IMR-90 (cell line): ENCODE data around the gene MACC1. TPM values are rescaled to one million over a fixed set of nuclear protein-coding genes. Genes with fewer than 3 reads are reported as not detected.
"Not testable (repeated sequence)": the region's sequence is repeated elsewhere in the genome, so short reads cannot be mapped to it uniquely, and the experiment has no call there.

ENCODE experiments used
- ATAC-seq: fragments of 200-7000 bp; cut with Tn5 transposase; 2 replicates; pipeline ENCODE4 v1.9.1; 2020; ENCODE audit warnings: low read depth, mild to moderate bottlenecking, moderate library complexity
- BruUV-seq: library from RNA; stranded (reverse); fragments of 400-500 nt; replicated peaks from 2 replicates; lab custom pipeline; 2021; lab: Mats Ljungman, UMichigan
- CTCF ChIA-PET: fragments of 300-600 bp; formaldehyde crosslinking; extraction: SDS; loops from one replicate; lab custom pipeline; 2021; ENCODE audit warnings: antibody characterized with exemption; lab: Yijun Ruan, JAX
- POLR2A ChIA-PET: fragments of 300-600 bp; sonication (Branson Sonifier 250); formaldehyde crosslinking; loops from one replicate; lab custom pipeline; 2022; ENCODE audit warnings: antibody characterized with exemption; ENCODE audit not compliant: unreplicated experiment; lab: Charles Lee
- DNase-seq: peaks from one replicate; pipeline ENCODE4 v3.0.0; 2013
- H2AFZ ChIP-seq: replicated peaks from 2 replicates; pipeline ENCODE3; 2013; ENCODE audit warnings: low read length, mild to moderate bottlenecking; ENCODE audit not compliant: poor library complexity
- H2AK5ac ChIP-seq: 2 replicates; pipeline ENCODE4 v1.6.1; 2013; ENCODE audit warnings: low read depth, low read length, inconsistent platforms
- H2AK9ac ChIP-seq: replicated peaks from 2 replicates; pipeline ENCODE3; 2013; ENCODE audit warnings: mild to moderate bottlenecking, low read depth, low read length, moderate library complexity; ENCODE audit not compliant: poor library complexity
- H2BK120ac ChIP-seq: 2 replicates; pipeline ENCODE4 v1.6.1; 2013; ENCODE audit warnings: low read depth, low read length, inconsistent platforms
- H2BK15ac ChIP-seq: 3 replicates; pipeline ENCODE4 v1.6.1; 2013; ENCODE audit warnings: low read depth, low read length, inconsistent platforms
- H2BK20ac ChIP-seq: 2 replicates; pipeline ENCODE4 v1.6.1; 2013; ENCODE audit warnings: low read depth, mild to moderate bottlenecking, inconsistent platforms, low read length, moderate library complexity
- H2BK5ac ChIP-seq: 2 replicates; pipeline ENCODE4 v1.6.1; 2013; ENCODE audit warnings: mild to moderate bottlenecking, low read depth, low read length, inconsistent platforms; ENCODE audit not compliant: poor library complexity, severe bottlenecking
- H3K14ac ChIP-seq: replicated peaks from 2 replicates; pipeline ENCODE4 v1.6.1; 2013; ENCODE audit warnings: low read depth, low read length, inconsistent platforms
- H3K18ac ChIP-seq: 2 replicates; pipeline ENCODE4 v1.6.1; 2013; ENCODE audit warnings: low read depth, low read length, control low read depth
- H3K23ac ChIP-seq: 2 replicates; pipeline ENCODE4 v1.6.1; 2013; ENCODE audit warnings: low read depth, low read length, inconsistent platforms
- H3K27ac ChIP-seq: 2 replicates; pipeline ENCODE4 v1.5.1; 2013; ENCODE audit warnings: mild to moderate bottlenecking, control low read depth, low read length; ENCODE audit not compliant: insufficient read depth
- H3K27me3 ChIP-seq: 2 replicates; pipeline ENCODE4 v1.6.1; 2013; ENCODE audit warnings: low read length; ENCODE audit not compliant: control insufficient read depth, insufficient read depth
- H3K36me3 ChIP-seq: 2 replicates; pipeline ENCODE4 v1.6.1; 2013; ENCODE audit warnings: low read length, mixed read lengths; ENCODE audit not compliant: control insufficient read depth, insufficient read depth
- H3K4ac ChIP-seq: 2 replicates; pipeline ENCODE4 v1.6.1; 2013; ENCODE audit warnings: low read depth, low read length, inconsistent platforms
- H3K4me1 ChIP-seq: 2 replicates; pipeline ENCODE4 v1.6.1; 2013; ENCODE audit warnings: low read length, mixed read lengths; ENCODE audit not compliant: control insufficient read depth, insufficient read depth
- H3K4me2 ChIP-seq: 2 replicates; pipeline ENCODE4 v1.6.1; 2013; ENCODE audit warnings: low read depth, mild to moderate bottlenecking, control low read depth, low read length, moderate library complexity
- H3K4me3 ChIP-seq: 2 replicates; pipeline ENCODE4 v1.5.1; 2013; ENCODE audit warnings: low read depth, mild to moderate bottlenecking, control low read depth, low read length, moderate library complexity; ENCODE audit not compliant: insufficient read depth
- H3K56ac ChIP-seq: 2 replicates; pipeline ENCODE4 v1.6.1; 2013; ENCODE audit warnings: low read length, inconsistent platforms; ENCODE audit not compliant: insufficient read depth; ENCODE audit errors: extremely low read depth
- H3K79me1 ChIP-seq, 2 experiments: 2 replicates each; pipeline ENCODE4 v1.6.1; 2013; ENCODE audit warnings: low read length in 2 of 2, inconsistent platforms in 1 of 2, low read depth in 1 of 2
- H3K9ac ChIP-seq: 2 replicates; pipeline ENCODE4 v1.6.1; 2013; ENCODE audit warnings: low read depth, low read length, control low read depth
- H3K9me1 ChIP-seq: 2 replicates; pipeline ENCODE4 v1.6.1; 2013; ENCODE audit warnings: low read length, inconsistent platforms; ENCODE audit not compliant: insufficient read depth
- H3K9me3 ChIP-seq: 2 replicates; pipeline ENCODE4 v1.6.1; 2013; ENCODE audit warnings: low read length; ENCODE audit not compliant: control insufficient read depth, insufficient read depth
- H4K20me1 ChIP-seq: 2 replicates; pipeline ENCODE4 v1.6.1; 2013; ENCODE audit warnings: low read length, inconsistent platforms; ENCODE audit not compliant: insufficient read depth
- H4K5ac ChIP-seq: 2 replicates; pipeline ENCODE4 v1.6.1; 2013; ENCODE audit warnings: mild to moderate bottlenecking, low read depth, low read length, control low read depth
- H4K8ac ChIP-seq, 2 experiments: 2 replicates each; pipeline ENCODE4 v1.6.1; 2013; ENCODE audit warnings: low read depth in 2 of 2, low read length in 2 of 2, control low read depth in 1 of 2, inconsistent platforms in 1 of 2
- H4K91ac ChIP-seq: 2 replicates; pipeline ENCODE4 v1.6.1; 2013; ENCODE audit warnings: low read depth, low read length, inconsistent platforms; ENCODE audit not compliant: insufficient read depth
- WGBS, 2 experiments: methylation state at CpG; one replicate each; pipeline versions ENCODE4 v1.1.5 to v1.1.7; 2013; ENCODE audit warnings: missing lambda C conversion rate in 2 of 2; ENCODE audit not compliant: insufficient read length in 1 of 2; ENCODE audit errors: extremely low coverage in 2 of 2; 5-methylcytosine and 5-hydroxymethylcytosine counted together
- dilution Hi-C: fragments of 300-500 bp; cut with HindIII; formaldehyde crosslinking; loops from one replicate; pipeline ENCODE4 v1.14.3; 2018; ENCODE audit warnings: low sequenced_read_pairs; ENCODE audit not compliant: unreplicated experiment
- in situ Hi-C: fragments of 300-500 bp; cut with MboI; formaldehyde crosslinking; loops from 3 replicates; pipeline ENCODE4 v1.14.3; 2019; ENCODE audit warnings: low sequenced_read_pairs, inconsistent platforms, mixed read lengths
- intact Hi-C: fragments of 100-400 bp; cut with micrococcal nuclease; formaldehyde crosslinking; loops from 2 replicates; pipeline ENCODE4 v1.10.0; 2022
- polyA plus RNA-seq, 3 experiments: library from polyadenylated mRNA; depleted of rRNA; stranded (reverse); fragments of >200 nt; gene quantifications; 2 replicates each; pipeline ENCODE4 v1.2.3, GENCODE V29; 2012; ENCODE audit warnings: low replicate concordance in 1 of 3
- total RNA-seq: library from RNA; depleted of rRNA; stranded (reverse); fragments of >200 nt; gene quantifications from 2 replicates; pipeline ENCODE4 v1.2.3, GENCODE V29; 2012

Gene MACC1
- total and polyA plus RNA-seq, 2 of the 4 experiments (the other 2 are of a cell fraction) = under 0.01 TPM; not detected in 1

DNA sequence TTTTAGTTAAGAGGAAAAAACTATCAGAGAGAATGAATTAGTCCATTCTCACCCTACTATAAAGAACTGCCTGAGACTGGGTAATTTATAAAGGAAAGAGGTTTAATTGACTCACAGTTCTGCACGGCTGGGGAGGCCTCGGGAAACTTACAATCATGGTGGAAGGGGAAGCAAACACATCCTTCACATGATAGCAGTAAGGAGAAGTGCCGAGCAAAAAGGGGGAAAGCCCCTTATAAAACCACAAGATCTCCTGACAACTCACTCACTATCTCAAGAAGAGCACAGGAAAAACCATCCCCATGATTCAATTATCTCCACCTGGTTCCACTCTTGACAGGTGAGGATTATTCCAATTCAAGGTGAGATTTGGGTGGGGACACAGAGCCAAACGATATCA is 29.3 kb downstream of the MACC1 start:
- H3K4me1 ChIP-seq, H2BK20ac ChIP-seq, in situ Hi-C loops, H2BK120ac ChIP-seq, H3K9ac ChIP-seq, H3K4me2 ChIP-seq, H4K8ac ChIP-seq, H3K18ac ChIP-seq, H3K4ac ChIP-seq, CTCF ChIA-PET, H4K91ac ChIP-seq, H3K23ac ChIP-seq, ATAC-seq, intact Hi-C loops, H3K27me3 ChIP-seq, H2BK15ac ChIP-seq, H3K9me3 ChIP-seq, BruUV-seq, H2AFZ ChIP-seq, H3K14ac ChIP-seq, H3K9me1 ChIP-seq, H3K36me3 ChIP-seq, H2AK5ac ChIP-seq, H4K5ac ChIP-seq, H3K27ac ChIP-seq, H3K56ac ChIP-seq, POLR2A ChIA-PET, H3K79me1 ChIP-seq, H2BK5ac ChIP-seq, H4K20me1 ChIP-seq, H2AK9ac ChIP-seq, dilution Hi-C loops, H3K4me3 ChIP-seq, DNase-seq: not testable (repeated sequence)
- no CpG with 5 or more reads among the region's 4 CpGs for WGBS, 2 experiments
